ENCODE measurements around the gene RFX5. TPM values are rescaled to one million over a fixed set of nuclear protein-coding genes. Genes with fewer than 3 reads are reported as not detected.

The RFX5 gene
- total and polyA plus RNA-seq, 2 experiments from 2014 or later: 13.3 to 44.5 TPM

GRCh38 chr1:151311011-151311410 is 36.0 kb downstream of the RFX5 start:
- no peak for DNase-seq (ENCODE audit: low spot score)
- Mint-ChIP-seq H3K36me3 (ENCODE audit: low read depth) (peaks cover 31% of the 10 kb centered on the region), H3K9me3 (no peaks in the 10 kb centered on the region), H3K27ac (no peak overlapping the region), H3K4me1 (peaks cover 18% of the 10 kb centered on the region), H3K27me3 (ENCODE audit: insufficient read depth, low read depth, poor library complexity) (peaks cover 4% of the 10 kb centered on the region), H3K4me3 (no peak overlapping the region)
- Histone ChIP-seq H3K79me2 (replicated peaks; ENCODE audit: insufficient read depth) (no peaks in the 10 kb centered on the region), H3K9me2 (ENCODE audit: insufficient read depth) (no peaks in the 10 kb centered on the region), H3K27ac (ENCODE audit: low read depth) (peak overlapping the region; percentile 71; the same call in 1 of the 2 replicates), H3K4me2 (no peak overlapping the region), H3F3A (replicated peaks; ENCODE audit: low read depth) (0 out of 2 replicates have a peak, but pooled peaks cover 4% of the 10 kb centered on the region), H3K4me1 (ENCODE audit: insufficient read depth) (peaks cover 10% of the 10 kb centered on the region; the same call in 1 of the 2 replicates), H2AFZ (no peak overlapping the region), H3K36me3 (ENCODE audit: insufficient read depth) (peaks cover 25% of the 10 kb centered on the region), H3K27me3 (ENCODE audit: insufficient read depth) (no peaks in the 10 kb centered on the region), H3K4me3 (no peak overlapping the region), H4K20me1 (replicated peaks; ENCODE audit: insufficient read depth) (peaks cover 6% of the 10 kb centered on the region)
- TF ChIP-seq ZNF462 (CRISPR knock-in tag; IDR thresholded peaks at IDR 0.05) (no peak), POLR2AphosphoS5 (IDR thresholded peaks at IDR 0.05; ENCODE audit: low read depth) (no peak), ZNF114 (CRISPR knock-in tag; IDR thresholded peaks at IDR 0.05) (no peak), JUNB (IDR thresholded peaks at IDR 0.05; ENCODE audit: unreplicated experiment) (no peak), CREB1 (CRISPR knock-in tag; IDR thresholded peaks at IDR 0.05; ENCODE audit: low read depth) (no peak), STAT1 (IDR thresholded peaks at IDR 0.05; ENCODE audit: unreplicated experiment) (no peak), ZNF331 (CRISPR knock-in tag; IDR thresholded peaks at IDR 0.05; ENCODE audit: low read depth) (no peak), ETS1 (IDR thresholded peaks at IDR 0.05) (no peak)
- no peak for ATAC-seq
